NT2/D1 (cell line): ENCODE measurements around the gene ZNF711.
"Not testable (repeated sequence)": the region's sequence is repeated elsewhere in the genome, so short reads cannot be mapped to it uniquely, and the experiment has no call there.

ENCODE experiments used
- DNase-seq: peaks from one replicate; pipeline ENCODE4 v3.0.0-alpha.2; 2011; ENCODE audit warnings: low read depth, low spot score
- H3K27me3 ChIP-seq: 2 replicates; pipeline ENCODE4 v1.6.0; 2011; ENCODE audit warnings: mild to moderate bottlenecking; ENCODE audit not compliant: insufficient read length, insufficient read depth
- H3K36me3 ChIP-seq: 2 replicates; pipeline ENCODE4 v1.6.1; 2011; ENCODE audit warnings: mild to moderate bottlenecking, low read length, mixed read lengths; ENCODE audit not compliant: insufficient read depth, insufficient read length
- H3K4me1 ChIP-seq: 2 replicates; pipeline ENCODE4 v1.5.1; 2011; ENCODE audit not compliant: insufficient read depth, insufficient read length
- H3K4me3 ChIP-seq: 2 replicates; pipeline ENCODE4 v1.5.1; 2011; ENCODE audit warnings: low read depth; ENCODE audit not compliant: insufficient read length
- H3K9ac ChIP-seq: 2 replicates; pipeline ENCODE4 v1.6.0; 2011; ENCODE audit warnings: low read depth; ENCODE audit not compliant: insufficient read length
- H3K9me3 ChIP-seq: 2 replicates; pipeline ENCODE4 v1.5.1; 2011; ENCODE audit warnings: mild to moderate bottlenecking, low read length; ENCODE audit not compliant: insufficient read depth
- SUZ12 ChIP-seq: IDR thresholded peaks from 2 replicates; pipeline ENCODE4 v1.6.1; 2011; ENCODE audit not compliant: insufficient read length, insufficient read depth; ENCODE audit errors: extremely low read depth
- YY1 ChIP-seq: IDR thresholded peaks from 2 replicates; pipeline ENCODE4 v1.6.1; 2011; ENCODE audit not compliant: insufficient read length, insufficient read depth
- ZNF274 ChIP-seq: IDR thresholded peaks from 2 replicates; pipeline ENCODE4 v1.6.1; 2011; ENCODE audit warnings: mild to moderate bottlenecking, low read depth, low read length

The ZNF711 gene

DNA sequence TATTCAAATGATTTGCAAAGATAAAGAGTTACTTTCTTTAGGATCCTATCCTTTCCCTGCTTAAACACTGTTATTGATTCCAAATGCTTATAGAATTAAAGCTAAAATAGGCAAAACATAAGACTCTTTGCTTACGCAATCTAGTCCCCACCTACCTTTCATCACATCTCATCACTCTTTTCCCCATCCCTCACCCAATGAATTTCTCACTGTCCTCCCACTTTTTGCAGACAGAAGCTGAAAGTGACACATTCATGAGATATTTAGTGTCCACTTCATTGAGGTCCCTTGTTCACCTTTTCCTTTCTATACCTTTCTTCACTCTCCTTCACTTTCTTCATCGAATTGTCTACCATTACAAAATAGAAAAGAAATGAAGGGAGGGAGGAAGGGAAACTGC, 636 bp upstream of the ZNF711 start:
- Histone ChIP-seq H3K9me3 (no peaks in the 10 kb centered on the region), H3K36me3 (peaks cover 12% of the 10 kb centered on the region), H3K9ac (peak overlapping the region; percentile 46), H3K4me1 (no peaks in the 10 kb centered on the region), H3K4me3 (peak overlapping the region; percentile 71), H3K27me3 (no peaks in the 10 kb centered on the region)
- TF ChIP-seq ZNF274 (no peak), SUZ12 (no peak), YY1 (no peak)
- DNase-seq: no peak

DNA sequence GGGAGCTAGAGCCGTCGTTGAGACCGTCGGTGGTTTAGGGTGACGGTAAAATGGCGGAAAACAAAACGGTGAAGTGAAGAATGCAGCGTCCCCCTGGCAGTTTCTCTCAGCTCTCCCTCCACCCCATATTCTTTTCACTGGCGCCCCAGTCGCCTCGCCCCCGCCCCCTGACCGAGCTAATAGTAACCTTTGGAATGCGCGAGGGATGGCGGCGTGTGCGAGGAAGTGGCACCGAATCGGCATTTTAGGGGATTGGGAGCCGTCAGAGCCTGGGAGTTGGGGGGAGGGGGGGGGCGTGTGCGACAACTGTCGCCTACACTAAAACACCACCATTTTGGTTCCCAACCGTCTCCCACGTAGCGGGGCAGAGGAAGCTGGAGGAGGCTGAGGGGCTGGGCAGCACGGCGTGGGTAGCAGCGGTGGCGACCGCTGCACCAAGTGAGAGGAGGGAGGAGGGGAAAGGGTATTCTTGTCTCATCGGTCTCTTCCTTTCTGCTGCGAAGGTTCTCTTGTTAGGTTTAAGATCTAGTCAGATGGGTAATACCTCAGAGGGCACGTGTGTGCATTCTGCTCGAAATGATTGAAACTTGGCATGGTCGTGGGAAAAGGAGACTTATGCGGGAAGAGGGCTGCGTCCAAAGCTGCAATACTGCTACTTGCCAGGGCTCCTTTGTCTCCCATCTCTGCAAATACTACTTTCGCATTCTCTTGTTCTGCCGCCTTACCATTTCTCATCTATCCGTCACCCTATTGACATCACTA, 840 bp downstream of the ZNF711 start:
- peak overlapping the region; percentile 71 for H3K4me3 ChIP-seq
- DNase-seq: no peak
- no peaks in the 10 kb centered on the region for H3K27me3 ChIP-seq
- H3K4me1 ChIP-seq: no peaks in the 10 kb centered on the region
- H3K36me3 ChIP-seq: peaks cover 25% of the 10 kb centered on the region
- no peaks in the 10 kb centered on the region for H3K9me3 ChIP-seq
- peak overlapping the region; percentile 97 for H3K9ac ChIP-seq
- no peak for TF ChIP-seq SUZ12

- H3K27me3 ChIP-seq, H3K9me3 ChIP-seq, H3K4me1 ChIP-seq, H3K36me3 ChIP-seq, DNase-seq, H3K9ac ChIP-seq, H3K4me3 ChIP-seq: not testable (repeated sequence)
Observed at GRCh38 chrX:85285286-85285685, 41.5 kb downstream of the ZNF711 start.

DNA sequence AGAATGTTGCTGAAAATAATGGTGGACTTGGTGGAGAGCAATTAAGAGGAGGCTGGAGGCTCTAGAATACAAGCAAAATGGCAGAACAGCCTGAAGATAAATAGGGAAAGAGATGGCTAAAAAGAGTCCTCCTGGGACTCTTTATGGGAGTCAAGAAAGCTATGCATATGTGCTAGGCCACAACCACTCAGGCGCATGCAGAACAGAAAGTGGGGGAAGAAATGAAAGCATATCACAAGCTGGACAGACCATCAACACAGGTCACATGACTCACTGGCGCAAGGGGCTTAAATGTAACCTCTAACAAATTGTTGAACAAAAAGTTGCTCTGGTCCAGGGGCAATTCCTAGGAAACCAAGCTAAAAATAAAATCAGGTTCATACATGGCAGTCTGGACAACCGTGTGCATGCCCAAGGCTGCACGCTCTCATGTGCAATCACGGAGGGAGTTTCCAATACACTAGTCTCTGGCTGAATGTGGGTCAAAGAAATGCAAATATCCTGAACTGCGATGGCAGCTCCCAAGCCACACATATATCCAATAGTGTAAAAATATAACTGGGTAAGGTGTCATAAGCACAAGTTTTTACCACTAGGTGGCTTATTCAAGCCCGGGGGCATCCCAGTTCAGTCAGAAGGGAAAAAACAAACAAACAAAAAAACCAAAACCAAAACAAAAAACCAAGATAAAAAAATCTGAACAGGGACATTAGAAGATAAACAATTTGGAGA, 45.4 kb downstream of the ZNF711 start:
- H3K27me3 ChIP-seq: no peaks in the 10 kb centered on the region
- no peaks in the 10 kb centered on the region for H3K9me3 ChIP-seq
- no peaks in the 10 kb centered on the region for H3K36me3 ChIP-seq
- H3K9ac ChIP-seq: no peak overlapping the region
- no peak for TF ChIP-seq YY1
- TF ChIP-seq SUZ12: no peak
- TF ChIP-seq ZNF274: no peak
- no peaks in the 10 kb centered on the region for H3K4me1 ChIP-seq
- no peak overlapping the region for H3K4me3 ChIP-seq
- DNase-seq: no peak

GRCh38 chrX:85303544-85303943, 59.8 kb downstream of the ZNF711 start:
- no peak for DNase-seq
- Histone ChIP-seq H3K4me3 (no peak overlapping the region), H3K4me1 (no peaks in the 10 kb centered on the region), H3K9ac (no peak overlapping the region), H3K27me3 (no peaks in the 10 kb centered on the region), H3K9me3 (no peaks in the 10 kb centered on the region), H3K36me3 (no peaks in the 10 kb centered on the region)
- no peak for TF ChIP-seq SUZ12

GRCh38 chrX:85309717-85310116, 65.9 kb downstream of the ZNF711 start:
- Histone ChIP-seq H3K36me3 (no peaks in the 10 kb centered on the region), H3K27me3 (no peaks in the 10 kb centered on the region), H3K4me3 (no peak overlapping the region), H3K9me3 (no peaks in the 10 kb centered on the region), H3K4me1 (no peaks in the 10 kb centered on the region), H3K9ac (no peak overlapping the region)
- DNase-seq: no peak
- TF ChIP-seq SUZ12 (no peak), ZNF274 (no peak), YY1 (no peak)

DNA sequence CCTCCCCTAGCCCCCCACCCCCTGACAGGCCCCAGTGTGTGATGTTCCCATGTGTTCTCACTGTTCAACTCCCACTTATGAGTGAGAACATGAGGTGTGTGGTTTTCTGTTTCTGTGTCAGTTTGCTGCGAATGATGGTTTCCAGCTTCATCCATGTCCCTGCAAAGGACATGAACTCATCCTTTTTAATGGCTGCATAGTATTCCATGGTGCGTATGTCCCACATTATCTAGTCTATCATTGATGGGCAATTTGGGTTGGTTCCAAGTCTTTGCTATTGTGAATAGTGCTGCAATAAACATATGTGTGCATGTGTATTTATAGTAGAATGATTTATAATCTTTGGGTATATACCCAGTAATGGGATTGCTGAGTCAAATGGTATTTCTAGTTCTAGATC, 67.6 kb downstream of the ZNF711 start:
- H3K27me3 ChIP-seq, H3K9me3 ChIP-seq, H3K9ac ChIP-seq, H3K36me3 ChIP-seq, H3K4me1 ChIP-seq, H3K4me3 ChIP-seq, DNase-seq: not testable (repeated sequence)
